ENCODE data around the gene RGS18.
"Not testable (repeated sequence)": the region's sequence is repeated elsewhere in the genome, so short reads cannot be mapped to it uniquely, and the experiment has no call there.

The RGS18 gene, protein sequence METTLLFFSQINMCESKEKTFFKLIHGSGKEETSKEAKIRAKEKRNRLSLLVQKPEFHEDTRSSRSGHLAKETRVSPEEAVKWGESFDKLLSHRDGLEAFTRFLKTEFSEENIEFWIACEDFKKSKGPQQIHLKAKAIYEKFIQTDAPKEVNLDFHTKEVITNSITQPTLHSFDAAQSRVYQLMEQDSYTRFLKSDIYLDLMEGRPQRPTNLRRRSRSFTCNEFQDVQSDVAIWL

GRCh38 chr1:192158181-192158580 lies at the start of gene RGS18:
RGS18 (plus strand) TSS chr1:192158462; CDS start chr1:192158638, 176 bp downstream.
- no peak for DNase-seq (ENCODE audit: low read depth in 2 of 2, low spot score in 1 of 2)

DNA sequence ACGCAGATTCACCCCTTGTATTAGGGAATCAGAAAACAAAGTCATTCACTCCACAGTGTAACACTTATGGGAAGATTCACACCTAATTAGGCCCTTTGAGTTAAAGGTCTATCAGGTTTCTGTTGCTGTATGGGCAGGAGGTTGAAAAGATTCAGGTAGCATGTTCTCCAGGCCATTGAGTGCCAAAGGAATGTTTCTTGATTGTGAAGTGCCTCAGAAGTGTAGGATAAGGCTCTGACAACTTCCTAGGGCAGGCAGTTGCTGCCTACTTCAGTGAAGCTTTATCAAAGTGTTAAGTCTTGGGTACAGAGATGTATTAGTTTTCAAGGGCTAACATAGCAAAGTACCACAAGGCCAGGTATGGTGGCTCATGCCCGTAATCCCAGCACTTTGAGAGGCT lies 48.7 kb upstream of the RGS18 start:
- no peak for DNase-seq (ENCODE audit: low read depth in 2 of 2, low spot score in 1 of 2)

DNA sequence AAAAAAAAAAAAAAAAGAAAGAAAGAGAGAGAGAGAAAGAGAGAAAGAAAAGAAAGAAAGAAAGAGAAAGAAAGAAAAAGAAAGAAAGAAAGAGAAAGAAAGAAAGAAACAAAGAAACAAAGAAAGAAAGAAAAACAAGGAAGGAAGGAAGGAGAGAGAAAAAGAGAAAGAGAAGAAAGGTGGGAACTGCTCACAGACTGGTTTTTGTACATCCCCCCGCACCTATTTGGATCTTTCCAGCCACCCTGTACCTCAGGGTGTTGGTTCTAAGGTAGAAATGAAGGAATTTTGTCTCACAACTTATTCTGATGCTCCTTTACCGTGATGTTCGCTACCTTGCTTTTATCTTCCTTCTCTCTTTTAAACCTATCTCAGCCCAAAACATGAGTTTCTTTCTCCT lies 43.3 kb upstream of the RGS18 start:
- no peak for DNase-seq (ENCODE audit: low read depth in 2 of 2, low spot score in 1 of 2)

GRCh38 chr1:192118881-192119405 lies 39.3 kb upstream of the RGS18 start:
- no peak for DNase-seq (ENCODE audit: low read depth in 2 of 2, low spot score in 1 of 2)

DNA sequence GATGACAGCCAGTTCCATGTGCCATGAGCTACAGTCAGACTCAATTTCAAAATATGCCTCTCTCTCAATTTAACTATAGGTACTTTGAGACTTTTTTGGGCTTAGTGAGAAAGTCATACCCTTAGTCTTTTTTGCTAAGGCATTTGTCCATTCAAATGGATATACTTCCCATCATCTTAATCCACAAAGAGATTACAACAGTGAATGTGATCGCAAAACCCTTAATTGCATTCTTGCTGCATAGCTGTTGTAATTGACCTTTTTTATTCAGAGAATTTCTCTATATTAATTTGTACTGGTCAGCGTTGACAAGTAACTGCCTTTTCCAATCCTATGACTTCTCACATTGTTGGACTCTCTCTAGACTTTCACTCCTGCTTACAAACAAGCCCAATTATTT lies 38.6 kb upstream of the RGS18 start:
- DNase-seq (ENCODE audit: low read depth in 2 of 2, low spot score in 1 of 2): no peak

GRCh38 chr1:192122668-192123067 lies 35.6 kb upstream of the RGS18 start:
- DNase-seq (ENCODE audit: low read depth in 2 of 2, low spot score in 1 of 2): no peak

DNA sequence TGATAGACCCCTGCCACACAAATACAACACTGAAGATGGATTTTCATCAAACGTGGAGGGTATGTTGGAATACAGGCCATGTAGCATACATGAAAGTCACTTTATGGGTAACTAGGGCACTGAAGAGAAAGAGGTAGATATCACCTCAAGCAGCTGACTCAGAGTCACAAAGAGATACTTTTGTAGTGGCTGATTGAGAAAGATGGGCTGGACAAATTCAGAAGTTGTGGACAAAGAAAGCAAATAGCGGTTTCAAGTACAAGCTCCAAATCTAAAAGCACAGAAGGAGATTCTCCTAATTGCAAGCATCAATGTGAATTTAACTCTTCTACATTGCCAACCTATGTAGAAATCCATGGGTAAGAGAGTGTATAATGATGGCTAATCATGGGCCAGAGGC lies 35.0 kb upstream of the RGS18 start:
- no peak for DNase-seq (ENCODE audit: low read depth in 2 of 2, low spot score in 1 of 2)

GRCh38 chr1:192126030-192126619 lies 32.1 kb upstream of the RGS18 start:
- no peak for DNase-seq (ENCODE audit: low read depth in 2 of 2, low spot score in 1 of 2)

- DNase-seq (ENCODE audit: low read depth in 2 of 2, low spot score in 1 of 2): no peak
Observed at GRCh38 chr1:192130175-192130574, 28.1 kb upstream of the RGS18 start.

DNA sequence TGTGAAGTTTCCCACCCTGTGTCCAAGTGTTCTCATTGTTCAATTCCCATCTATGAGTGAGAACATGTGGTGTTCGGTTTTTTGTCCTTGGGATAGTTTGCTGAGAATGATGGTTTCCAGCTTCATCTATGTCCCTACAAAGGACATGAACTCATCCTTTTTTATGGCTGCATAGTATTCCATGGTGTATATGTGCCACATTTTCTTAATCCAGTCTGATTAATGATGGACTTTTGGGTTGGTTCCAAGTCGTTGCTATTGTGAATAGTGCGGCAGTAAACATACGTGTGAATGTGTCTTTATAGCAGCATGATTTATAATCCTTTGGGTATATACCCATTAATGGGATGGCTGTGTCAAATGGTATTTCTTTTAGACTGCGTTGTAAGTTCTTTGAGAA lies 27.4 kb upstream of the RGS18 start:
- DNase-seq (ENCODE audit: low read depth in 2 of 2, low spot score in 1 of 2): not testable (repeated sequence)

GRCh38 chr1:192131914-192132313 lies 26.3 kb upstream of the RGS18 start:
- no peak for DNase-seq (ENCODE audit: low read depth in 2 of 2, low spot score in 1 of 2)

- no peak for DNase-seq (ENCODE audit: low read depth in 2 of 2, low spot score in 1 of 2)
Observed at GRCh38 chr1:192133350-192133926, 24.8 kb upstream of the RGS18 start.

GRCh38 chr1:192140382-192140781 lies 17.9 kb upstream of the RGS18 start:
- DNase-seq (ENCODE audit: low read depth in 2 of 2, low spot score in 1 of 2): no peak

- DNase-seq (ENCODE audit: low read depth in 2 of 2, low spot score in 1 of 2): no peak
Observed at GRCh38 chr1:192147221-192147620, 11.0 kb upstream of the RGS18 start.

DNA sequence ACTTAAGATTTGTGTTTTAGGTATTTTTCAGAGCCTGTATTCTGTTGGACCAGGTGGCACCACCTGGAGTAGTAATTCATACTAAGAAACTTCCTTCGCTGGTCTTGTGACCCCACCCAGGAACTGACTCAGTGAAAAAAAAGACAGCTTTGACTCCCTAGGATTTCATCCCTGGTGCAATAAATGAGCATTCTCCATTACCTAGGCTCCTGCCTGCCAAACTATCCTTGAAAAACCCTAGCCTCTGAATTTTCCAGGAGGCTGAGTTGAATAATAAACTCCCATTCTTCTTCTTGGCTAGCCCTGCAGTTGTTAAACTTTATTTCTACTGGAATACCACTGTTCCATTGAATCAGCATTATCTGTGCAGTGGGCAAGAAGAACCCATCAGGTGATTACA lies 10.6 kb upstream of the RGS18 start:
- no peak for DNase-seq (ENCODE audit: low read depth in 2 of 2, low spot score in 1 of 2)

DNA sequence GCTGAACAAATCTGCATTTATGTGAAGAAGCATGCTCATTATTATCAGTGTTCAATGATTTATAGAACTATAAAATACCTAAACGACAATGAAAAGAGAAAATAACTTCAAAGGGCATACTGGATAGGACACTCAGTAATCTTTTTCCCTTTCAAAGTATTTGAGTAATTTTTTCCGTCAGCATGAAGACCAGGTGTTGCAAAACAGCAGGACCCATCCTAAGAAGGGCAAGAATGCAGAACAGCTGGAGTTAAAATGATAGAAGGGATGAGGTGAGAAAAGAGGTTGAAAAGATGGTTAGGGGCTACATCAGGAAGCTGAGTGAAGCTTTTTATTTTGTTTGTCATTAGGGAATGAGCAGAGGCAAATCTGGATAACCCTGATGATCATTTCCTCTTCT lies 7.1 kb upstream of the RGS18 start:
- no peak for DNase-seq (ENCODE audit: low read depth in 2 of 2, low spot score in 1 of 2)

DNA sequence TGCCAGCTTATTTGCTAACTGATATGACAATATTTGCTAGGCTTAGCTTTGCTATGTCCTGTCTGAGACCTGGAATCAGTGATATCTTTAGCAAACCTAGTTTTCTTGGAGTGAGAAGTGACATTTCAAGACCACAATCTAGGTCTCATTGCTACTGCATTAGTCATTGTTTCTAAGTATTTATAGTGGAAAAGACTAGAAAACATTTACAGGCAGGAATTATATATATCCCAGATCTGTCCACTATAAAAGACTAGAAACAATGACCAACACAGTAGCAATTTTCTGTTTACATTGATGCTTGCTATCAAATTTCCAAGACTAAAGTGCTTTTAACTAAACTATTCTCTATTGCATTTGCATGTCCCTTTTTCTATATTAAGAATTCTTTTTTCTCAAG lies 5.0 kb upstream of the RGS18 start:
- DNase-seq (ENCODE audit: low read depth in 2 of 2, low spot score in 1 of 2): no peak

- DNase-seq (ENCODE audit: low read depth in 2 of 2, low spot score in 1 of 2): no peak
Observed at GRCh38 chr1:192157067-192157466, 1.2 kb upstream of the RGS18 start.

DNA sequence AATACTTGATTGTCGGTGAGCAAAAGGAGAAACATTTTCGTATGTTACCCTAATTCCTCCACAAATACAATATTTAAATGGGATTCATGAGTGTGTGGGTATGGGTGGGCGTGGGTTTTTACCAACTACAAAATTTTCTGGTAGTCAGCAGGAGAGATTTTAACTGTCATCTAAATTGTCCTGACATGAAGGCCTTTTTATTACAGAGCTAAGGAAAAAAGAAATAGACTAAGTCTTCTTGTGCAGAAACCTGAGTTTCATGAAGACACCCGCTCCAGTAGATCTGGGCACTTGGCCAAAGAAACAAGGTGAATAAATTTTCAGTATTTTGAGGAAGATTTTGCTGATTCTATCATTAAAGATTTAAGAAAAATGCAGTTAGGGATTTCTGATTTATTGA lies 752 bp downstream of the RGS18 start:
- DNase-seq (ENCODE audit: low read depth in 2 of 2, low spot score in 1 of 2): no peak

DNA sequence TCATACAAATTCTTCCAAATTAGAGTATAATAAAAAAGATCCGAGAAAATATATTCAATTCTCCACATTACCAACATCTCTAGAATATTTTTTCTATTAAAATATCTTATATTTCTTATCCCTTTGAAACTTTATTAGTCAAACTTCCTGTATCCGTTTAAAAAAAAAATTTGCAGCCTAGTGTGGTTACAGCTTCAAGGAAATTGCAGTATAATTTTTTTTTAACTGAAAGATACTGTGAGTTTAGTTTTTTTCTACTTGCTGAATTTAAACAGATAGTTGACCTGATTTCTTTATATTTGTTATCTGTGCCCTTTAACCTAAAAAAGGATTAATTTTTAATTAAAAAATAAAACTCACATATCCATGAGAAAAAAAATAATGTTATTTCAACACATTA lies 1.5 kb downstream of the RGS18 start:
- no peak for DNase-seq (ENCODE audit: low read depth in 2 of 2, low spot score in 1 of 2)

DNA sequence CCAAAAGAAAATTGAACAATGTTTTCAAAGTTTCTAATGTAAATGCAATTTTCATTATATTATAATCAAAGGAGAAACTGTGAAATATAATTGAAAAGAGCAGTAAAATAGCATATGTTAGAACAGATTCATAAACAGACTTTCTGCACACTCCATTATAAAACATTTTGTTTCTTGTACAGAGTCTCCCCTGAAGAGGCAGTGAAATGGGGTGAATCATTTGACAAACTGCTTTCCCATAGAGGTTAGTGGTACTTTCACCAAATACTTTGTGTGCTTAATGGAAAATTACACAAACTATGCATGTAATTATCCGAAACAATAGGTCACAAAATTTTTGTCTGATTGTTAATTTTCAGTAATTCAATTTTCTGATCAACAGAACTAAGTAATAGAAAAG lies 1.9 kb downstream of the RGS18 start:
- no peak for DNase-seq (ENCODE audit: low read depth in 2 of 2, low spot score in 1 of 2)

DNA sequence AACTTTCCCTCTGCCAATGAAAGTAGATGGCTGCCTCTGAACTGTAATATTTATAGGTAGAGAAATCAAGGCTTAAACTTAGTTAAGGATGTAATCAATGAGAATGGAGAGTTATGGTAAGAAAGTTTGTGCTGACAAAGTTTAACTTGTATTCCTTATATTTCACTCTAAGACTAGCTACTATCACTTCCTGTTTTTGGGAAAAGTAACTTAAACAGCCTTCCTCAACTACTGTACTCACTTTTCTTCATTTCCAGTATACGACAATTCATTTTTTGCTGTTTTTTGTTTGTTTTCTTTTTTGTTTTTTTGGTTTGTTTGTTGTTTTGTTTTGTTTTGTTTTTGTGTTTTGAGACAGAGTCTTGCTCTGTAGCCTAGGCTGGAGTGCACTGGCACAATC lies 3.7 kb downstream of the RGS18 start:
- DNase-seq (ENCODE audit: low read depth in 2 of 2, low spot score in 1 of 2): no peak

GRCh38 chr1:192162376-192162775 lies 4.1 kb downstream of the RGS18 start:
- no peak for DNase-seq (ENCODE audit: low read depth in 2 of 2, low spot score in 1 of 2)
